NCI-H1694 (cell line): ENCODE data around the gene PDIA5.

Experiments
- DNase-seq: peaks from one replicate; lab custom pipeline; 2025; lab: John Stamatoyannopoulos, UW

The PDIA5 gene

DNA sequence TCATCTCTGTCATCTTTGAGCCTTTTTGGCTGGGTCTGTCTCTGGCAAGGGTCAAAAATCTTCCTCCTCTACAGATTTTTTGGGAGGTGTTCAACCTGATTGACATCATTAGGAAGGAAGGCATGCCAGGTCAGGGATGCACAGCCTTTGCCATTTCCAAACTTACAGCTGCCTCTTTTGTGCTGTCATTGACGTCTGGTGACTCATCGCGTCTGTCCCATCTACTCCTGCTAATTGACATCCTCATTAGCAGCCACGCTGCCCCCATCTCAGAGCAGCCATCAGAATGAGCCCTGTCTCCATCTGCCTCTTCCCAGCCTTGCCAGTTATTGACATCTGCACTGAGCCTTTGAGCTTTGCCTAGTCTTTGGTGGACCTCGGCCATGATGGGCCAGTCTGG is 53.0 kb downstream of the PDIA5 start:
- peak; percentile 97 for DNase-seq

DNA sequence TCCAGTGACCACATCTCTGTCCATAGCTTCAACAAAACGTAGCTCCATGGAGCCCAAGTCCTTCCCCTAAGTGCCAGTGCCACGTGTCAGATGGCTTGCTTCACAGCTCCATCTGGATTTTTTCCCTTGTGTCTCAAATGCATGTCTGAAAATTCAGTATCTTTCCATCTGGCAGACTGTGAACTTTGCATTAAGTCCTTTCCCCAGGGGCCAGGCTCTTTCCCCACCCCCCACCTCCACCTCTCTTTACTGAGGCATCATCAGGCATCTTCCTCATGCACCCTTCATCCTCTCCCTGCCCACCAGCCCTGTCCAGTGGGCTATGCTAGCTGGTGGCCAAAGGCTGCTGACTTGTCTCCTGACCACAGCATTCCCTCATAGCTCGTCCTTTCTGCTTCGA is 53.7 kb downstream of the PDIA5 start:
- DNase-seq = peak; percentile 44

DNA sequence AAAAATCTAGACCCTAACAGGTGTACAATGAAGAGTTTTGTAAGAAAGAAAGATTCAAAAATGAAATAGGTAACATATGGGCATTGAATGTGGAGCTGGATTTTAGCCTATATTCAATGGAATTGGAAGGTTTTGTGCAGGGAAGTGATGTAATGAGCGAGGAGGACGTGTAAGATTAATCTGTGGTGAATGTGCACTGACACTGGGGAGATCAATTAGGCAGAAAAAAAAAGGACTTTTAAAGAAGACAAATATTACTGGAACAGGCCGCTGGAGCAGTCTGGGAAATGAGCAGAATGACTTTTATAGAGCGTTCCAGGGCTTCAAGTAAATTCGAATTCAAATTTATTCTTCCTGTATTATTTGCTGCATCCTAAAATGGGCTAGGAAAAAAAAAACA is 55.2 kb downstream of the PDIA5 start:
- no peak for DNase-seq

DNA sequence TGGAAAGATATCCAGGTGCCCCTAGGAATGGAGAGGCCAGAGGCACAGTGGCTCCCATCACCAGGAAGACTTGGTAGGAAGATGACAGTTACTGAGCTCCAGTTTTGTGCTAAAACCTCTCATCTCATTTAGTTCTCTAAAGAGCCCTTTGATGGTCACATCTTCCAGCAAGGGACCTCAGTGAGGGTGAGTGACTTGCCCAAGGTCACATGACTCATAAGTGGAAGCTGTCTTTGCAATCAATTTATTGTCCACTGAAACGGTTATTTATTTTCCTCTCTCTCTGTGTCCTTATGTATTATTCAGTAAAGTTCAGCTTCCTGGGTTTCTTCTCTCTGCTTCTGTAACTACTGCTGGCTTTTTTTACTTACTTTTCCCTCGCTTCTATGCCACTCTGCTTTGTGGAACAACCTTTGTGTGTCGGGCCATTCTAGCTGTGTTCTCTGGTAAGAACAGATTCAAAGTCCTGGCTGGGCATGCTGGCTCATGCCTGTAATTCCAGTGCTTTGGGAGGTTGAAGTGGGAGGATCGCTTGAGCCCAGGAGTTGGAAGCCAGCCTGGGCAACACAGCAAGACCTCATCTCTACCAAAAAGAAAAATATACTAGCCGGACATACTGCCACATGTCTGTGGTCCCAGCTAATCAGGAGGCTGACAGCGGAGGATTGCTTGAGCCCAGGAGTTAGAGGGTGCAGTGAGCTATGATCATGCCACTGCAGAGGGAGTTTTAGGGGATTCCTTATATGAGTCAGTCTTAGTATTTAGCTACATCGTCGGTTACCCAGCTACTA is 55.9 kb downstream of the PDIA5 start:
- no peak for DNase-seq

DNA sequence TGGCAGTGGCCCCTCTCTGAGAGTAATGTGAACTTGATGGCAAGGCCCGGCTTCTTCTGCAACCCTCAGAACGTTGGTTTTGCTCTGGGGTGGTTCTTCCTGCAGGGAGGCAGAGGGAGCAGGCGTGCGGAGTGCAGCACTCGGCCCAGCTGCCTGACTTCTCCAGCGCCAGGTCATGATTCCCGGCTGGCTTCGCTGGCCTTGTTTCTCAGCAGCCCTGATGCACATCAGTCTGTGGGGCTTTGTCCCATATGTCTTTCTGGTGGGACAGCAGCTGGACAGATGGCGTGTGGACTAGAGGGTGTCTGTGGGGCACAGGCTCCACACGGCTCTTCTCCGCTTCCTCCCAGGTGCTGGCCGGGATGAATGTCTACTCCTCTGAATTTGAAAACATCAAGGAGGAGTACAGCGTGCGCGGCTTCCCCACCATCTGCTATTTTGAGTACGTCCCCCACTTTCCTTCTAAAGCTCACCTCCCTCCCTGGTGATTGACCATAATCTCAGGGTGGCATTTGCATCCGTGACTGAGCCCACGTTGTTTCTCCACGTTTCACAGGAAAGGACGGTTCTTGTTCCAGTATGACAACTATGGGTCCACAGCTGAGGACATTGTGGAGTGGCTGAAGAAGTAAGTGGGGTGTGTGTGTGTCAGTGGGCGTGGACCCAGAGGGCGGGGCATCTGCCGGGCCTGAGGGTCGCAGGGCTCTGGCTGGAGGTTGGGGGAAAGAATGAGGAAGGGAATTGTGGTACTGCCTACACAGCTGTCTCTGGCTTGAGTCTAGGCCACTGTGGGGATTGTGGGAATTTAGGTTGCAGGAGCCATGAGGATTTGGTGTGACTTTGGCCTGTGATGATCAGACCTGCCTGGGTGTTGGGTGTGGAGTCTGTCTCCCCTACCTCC is 57.1 kb downstream of the PDIA5 start:
- no peak for DNase-seq

DNA sequence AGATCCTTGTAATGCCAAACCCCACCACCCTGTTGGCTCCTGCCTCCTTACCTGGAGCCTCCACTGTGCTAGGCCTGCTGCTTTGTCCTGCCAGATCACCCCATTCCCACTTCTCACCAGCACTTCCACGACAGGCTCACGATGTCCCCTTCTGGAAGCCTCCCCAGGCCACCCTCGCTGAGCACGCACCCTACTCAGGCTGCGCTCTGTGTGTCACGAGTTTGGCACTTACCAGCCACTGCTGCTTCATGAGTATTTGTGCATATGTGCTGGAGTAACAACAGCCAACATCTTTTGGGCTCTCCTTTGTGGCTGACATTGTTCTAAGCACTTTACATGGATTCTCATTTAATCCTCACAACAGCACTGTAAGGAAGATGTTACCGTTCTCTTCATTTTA is 58.1 kb downstream of the PDIA5 start:
- no peak for DNase-seq

DNA sequence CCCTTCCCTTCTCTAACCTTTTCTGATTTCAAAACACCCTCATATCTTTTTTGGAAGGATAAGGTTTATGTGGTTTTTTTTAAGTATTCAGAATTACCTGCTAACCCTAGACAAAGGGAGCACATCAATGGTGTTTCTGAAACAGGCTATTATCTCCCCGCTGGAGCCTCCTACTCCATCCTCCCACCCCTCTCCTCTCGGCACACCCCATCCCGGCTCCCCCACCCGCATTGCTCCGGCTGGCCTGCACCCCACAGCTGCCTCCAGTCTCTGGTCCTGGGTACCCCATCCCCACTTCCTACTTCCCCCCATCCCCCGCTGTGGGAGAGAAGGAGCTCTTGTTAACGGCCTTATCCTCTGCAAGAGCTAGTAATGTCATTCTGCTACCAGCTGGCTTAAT is 59.2 kb downstream of the PDIA5 start:
- DNase-seq = no peak

DNA sequence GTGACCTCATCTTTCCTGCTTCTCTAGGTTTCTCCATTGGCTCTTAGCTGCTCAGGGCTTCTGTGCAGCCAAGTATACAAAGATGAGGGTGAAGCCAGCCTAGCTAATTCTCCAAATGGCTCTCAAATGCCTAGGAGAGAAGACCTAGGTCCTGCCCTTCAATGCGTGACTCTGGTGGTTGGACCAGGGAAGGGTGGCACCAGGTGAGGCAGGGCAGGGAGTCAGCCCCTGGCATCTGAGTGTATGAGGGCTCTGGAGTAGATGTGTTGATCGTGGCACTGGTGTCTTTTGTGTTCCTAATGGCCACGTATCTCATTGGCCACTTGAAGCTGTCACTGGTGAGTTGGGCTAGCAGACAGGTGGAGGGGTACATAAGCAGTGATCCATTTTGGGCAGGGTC is 59.8 kb downstream of the PDIA5 start:
- no peak for DNase-seq

DNA sequence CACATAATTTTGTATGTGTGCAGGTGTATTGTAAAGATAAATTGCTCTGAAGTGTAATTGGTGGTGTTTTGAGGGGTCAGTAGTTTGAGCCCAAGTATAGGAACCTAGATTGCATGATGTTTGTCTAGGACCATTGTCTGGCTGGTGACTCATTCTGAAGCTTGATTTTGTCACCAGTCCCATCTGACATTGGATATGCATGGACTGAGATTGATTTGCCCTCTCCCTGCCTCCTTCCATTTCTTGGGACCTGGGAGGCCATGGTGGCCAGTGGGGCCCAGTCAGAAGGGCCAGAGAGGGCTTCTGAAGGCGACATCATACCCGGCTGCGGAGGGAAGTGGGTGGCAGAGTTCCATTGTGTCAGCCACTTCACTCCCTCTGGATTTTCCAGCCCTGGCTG is 62.3 kb downstream of the PDIA5 start:
- DNase-seq = no peak

DNA sequence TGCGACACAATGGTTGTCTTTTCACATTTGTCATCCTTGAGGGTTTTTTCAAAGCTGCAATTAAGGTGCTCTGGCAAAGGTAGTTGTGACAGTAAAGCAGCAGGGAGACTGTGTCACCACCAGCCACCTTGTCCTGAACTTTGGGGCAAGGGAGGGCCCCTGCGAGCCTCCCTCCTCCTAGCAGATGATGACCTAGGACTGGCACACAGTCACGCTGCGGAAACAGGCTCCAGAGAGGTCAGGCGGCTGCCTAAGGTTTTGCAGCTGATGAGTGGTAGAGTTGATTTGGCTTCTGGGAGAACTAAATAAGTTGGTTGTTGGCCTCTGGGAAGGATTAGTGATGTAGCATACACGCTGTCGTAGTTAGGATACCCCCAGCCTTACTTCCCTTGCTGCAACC is 62.7 kb downstream of the PDIA5 start:
- no peak for DNase-seq

DNA sequence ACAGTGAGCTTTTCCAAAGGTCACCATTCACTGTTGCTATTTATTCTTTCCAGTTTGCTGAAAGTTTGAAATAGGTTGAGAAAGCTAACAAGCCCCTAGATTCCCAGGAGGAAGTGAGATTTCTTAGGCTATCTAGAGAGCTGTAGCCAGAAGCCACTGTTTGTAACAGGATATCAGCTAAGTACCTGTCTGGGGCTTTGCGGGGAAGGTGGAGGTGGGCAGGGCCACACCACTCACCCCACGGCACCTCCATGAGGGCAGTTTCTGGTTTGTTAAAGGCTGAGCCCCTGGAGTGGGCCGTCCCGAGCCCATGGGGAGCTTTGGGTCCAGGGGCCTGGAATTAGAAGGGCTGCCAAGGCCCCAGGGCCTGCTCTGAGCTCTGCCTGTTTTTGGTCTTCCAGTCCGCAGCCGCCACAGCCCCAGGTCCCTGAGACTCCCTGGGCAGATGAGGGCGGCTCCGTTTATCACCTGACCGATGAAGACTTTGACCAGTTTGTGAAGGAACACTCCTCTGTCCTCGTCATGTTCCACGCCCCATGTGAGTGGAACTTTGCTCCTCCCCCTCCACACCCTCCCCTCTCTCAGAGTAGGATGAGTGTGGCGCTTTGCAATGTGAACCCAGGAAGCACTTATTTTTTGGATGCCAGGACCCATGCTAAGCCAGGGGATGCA is 63.4 kb downstream of the PDIA5 start:
- no peak for DNase-seq

DNA sequence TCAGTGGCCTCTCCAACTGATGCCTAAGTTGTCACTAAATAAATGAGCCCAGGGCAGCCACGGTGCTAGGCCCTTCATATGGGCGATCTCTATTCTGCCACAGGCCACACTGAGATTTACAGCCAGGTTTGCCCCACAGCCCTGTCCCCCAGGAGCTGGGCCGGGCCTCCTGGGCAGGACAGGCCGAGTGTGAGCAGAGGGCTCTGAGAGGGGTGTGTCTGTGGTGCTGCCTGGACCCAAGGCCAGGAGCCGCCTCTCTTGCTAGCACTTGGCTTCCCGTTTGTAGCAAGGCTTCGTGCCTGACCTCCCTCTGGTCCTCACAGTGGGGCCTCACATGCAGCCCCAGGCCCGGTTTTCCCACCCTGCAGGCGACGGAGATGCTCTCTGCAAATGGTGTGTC is 67.8 kb downstream of the PDIA5 start:
- DNase-seq = no peak

DNA sequence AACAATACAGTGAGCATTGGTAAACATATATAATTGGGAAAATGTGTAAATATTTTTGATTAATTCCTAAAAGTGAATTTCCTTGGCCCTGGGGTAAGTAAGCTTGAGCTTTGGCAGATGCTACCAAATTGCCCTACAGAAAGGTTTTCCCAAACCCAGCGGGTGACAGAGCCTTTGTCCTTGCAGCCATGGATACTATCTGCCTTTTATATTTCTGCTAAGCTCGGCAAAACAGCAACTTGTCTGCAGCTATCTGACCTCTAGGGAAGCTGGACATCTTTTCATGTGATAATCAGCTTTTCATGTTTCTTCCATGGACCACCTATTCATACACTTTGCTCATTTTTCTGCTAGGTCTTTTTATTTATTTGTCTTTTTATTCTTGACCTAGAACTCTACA is 70.2 kb downstream of the PDIA5 start:
- no peak for DNase-seq

DNA sequence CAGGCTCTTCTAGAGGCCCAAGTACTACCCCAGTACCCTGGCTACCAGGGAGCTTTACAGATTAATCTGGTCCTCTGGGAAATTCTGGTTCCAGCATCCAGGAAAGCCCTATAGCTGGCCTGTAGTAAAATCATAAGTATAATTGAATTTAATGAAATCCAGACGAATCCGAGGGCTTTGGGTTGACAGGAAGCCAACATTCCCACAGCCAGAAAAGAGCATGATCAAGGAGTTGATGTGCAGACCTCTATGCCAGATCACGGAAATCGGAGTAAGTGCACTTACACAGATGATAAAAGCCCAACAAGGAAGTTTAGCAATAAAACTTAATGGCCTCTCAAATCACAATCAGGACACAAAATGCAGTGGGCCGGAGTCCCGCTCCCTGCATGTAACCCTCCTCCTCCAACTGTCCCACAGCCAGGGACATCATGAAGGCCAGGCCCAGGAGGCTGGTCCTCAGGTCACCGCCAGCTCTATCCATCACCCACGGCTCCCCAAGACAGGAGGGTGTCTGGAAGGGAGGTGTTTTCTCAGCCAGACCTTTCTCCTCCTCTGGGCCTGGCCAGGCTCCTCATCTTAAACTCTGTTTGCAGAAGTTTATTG is 72.1 kb downstream of the PDIA5 start:
- DNase-seq = no peak

DNA sequence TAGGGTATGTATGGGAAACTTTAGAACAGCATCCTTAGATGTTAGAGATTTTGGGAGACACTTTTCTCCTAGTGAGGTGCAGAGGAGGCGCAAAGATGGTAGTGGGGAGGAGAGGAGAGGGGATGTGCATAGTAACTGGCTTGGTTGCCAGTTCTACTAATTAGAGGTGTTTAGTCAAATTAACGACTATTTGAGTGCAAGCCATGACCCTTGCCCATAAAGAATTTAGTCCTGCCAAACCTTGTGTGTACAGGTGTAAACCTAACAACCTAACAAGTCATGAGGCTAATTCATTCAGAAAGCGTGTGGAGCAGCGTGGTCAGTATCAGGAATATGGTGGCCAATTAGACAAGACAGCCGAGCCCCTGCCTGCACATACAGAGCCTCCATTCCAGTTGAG is 72.7 kb downstream of the PDIA5 start:
- DNase-seq = no peak

DNA sequence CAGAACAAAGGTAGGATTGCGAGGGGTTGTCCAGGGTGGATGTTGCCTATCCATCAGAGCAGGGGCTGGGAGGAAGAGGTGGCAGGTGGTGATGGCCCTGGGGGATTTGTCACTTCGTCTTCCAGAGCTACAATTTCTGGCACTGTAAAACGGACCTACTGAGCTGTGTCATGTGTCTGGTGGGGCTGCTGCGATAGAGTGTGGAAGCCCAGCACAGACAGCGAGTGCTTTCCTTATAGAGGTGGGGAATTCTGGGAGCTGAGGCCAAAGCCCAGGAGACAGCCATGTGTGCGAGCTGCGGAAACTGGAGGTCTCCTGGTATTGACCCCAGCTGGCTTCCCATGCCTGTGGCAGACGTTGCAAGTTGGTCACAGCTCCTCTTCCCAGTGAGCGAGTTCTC is 73.7 kb downstream of the PDIA5 start:
- no peak for DNase-seq

DNA sequence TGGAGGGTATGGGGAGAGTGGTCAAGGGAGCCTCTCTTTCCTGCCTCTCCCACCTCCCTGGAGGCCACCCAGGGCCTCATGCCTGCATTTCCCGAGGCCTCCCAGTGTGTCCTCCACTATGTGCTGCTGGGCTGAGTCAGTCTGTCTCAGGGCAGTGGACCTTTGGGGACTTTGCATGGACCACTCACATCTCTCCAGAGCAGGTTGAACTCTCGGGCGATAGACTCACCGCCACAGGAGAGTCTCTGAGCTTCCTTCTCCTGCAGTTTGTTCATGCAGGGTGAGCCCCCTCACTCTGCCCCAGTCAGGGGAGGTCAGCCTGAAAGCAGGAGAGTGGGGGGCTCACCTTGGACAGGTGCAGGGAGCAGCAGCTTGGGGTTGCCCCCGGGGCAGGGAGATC is 74.5 kb downstream of the PDIA5 start:
- no peak for DNase-seq

DNA sequence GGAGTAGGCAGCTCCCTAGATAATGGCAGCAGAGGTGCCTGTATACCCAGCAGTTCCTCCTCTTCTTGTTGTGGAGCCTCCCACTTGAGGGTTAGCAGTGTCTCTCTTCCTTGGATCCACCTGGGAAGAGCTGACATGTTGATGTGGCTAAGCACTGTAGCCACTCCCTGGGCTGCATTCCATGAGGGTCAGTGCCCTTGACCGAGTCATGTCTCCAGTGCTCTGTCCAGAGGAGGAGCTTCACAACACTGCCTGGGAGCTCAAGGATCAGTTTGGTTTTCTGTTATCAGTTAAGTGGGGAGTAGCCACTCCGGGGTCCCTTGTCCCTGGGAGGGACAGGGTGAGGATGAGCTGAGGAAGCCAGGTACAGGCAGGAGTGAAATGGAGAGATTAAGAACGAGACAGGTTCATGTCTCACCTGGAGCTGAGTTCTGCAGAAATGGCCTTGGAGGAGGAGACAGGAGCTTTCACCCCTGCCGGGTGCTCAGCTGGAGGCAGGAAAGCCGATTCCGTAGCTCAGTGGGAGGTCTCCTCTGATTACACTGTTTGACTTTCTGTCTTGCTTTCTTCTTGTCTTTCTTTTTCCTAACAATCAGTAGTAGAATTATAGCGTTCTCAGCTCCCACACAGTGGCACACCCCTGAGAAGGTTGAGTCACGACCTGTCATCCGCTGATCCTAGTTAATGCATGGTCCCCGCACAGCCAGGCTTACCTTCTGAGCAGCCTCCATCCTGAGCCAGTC is 77.0 kb downstream of the PDIA5 start:
- DNase-seq = no peak

DNA sequence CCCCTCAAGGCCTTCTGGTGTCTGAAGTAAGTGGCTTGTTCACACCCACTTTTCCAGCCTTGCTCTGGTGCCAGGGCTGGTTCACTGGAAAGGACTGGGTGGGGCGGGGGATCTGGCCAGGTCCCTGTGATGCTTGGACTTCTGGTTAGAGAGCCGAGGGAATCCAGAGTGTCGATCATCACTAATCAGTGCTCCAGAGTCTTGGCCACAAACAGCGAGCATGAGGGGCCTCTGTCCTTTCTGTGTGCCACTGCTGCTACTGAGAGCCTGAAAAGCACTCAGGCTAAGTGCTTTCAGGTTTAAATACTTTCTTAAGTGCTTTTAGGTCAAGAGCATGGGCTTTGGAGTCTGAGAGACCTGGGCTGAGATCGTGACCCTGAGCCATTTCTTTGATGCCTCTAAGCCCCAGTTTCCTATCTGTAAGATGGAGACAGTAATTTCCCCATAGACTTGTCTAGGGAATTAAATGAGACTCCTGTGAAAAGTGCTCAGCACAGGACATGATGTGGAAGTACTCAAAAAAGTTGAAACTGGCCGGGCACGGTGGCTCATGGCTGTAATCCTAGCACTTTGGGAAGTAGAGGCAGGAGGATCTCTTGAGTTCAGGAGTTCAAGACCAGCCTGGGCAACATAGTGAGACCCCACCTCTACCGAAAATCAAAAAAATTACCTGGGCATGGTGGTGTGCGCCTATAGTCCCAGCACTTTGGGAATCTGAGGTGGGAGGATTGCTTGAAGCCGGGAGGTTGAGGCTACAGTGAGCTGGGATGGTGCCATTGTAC is 81.1 kb downstream of the PDIA5 start:
- no peak for DNase-seq

DNA sequence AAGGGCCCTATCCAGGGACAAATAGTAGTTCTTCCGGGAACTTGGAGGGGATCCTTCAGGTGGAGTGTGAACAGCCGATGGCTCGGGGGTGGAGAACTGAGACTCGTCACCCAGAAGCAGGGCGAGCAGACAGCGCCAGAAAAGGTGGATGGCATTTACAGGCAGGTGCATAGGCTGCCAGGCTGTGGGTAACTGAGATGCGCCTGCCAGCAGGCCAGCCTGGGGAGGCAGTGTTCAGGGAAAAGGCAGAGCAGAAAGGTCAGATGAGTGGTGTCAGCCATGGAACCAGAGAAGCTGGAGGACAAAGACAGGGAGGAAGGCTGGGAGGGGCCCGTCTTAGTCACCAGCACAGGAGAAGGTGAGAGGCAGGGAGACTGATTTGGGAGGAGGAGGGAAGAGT is 81.9 kb downstream of the PDIA5 start:
- no peak for DNase-seq

DNA sequence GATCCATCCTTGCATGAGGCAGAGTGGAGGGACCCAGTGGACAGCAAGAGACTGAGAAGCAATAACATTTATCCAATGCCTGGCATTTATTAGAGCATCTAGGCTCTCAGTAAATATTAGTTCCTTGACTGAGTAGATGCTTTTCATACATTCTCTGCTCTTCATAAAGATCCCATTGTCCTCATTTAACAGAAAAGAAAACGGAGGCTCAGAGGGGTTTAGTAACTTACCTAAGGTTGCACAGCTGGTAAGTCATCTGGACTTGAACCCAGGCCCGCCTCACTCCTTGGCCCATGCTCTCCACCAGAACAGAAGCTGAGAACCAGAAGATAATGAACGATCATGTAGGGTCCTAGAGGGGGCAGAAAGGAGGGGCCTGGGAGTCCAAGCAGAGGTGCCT is 82.7 kb downstream of the PDIA5 start:
- DNase-seq = no peak
